Measurements from ENCODE around the gene ATXN1. TPM values are rescaled to one million over a fixed set of nuclear protein-coding genes. Genes with fewer than 3 reads are reported as not detected.

The ATXN1 gene
- polyA plus RNA-seq, 1 donor (not counting 4 experiments of a cell fraction or from before 2014, with no cell fraction given) = 9.7 TPM

- Histone ChIP-seq H3K4me2 (ENCODE audit: control insufficient read depth, extremely low read depth, insufficient read depth, low read depth, low read length) (no peak overlapping the region), H3K4me1 (ENCODE audit: control insufficient read depth, extremely low read depth, insufficient read depth, low read length) (no peaks in the 10 kb centered on the region), H3K9ac (ENCODE audit: control insufficient read depth, extremely low read depth, insufficient read depth, low read length) (no peak overlapping the region), H3K79me2 (ENCODE audit: control insufficient read depth, insufficient read depth, low read length) (no peaks in the 10 kb centered on the region), H3K9me1 (ENCODE audit: control insufficient read depth, extremely low read depth, insufficient read depth, low read length) (no peaks in the 10 kb centered on the region), H2AFZ (ENCODE audit: control insufficient read depth, low read length) (no peak overlapping the region), H3K36me3 (ENCODE audit: control insufficient read depth in 2 of 2, extremely low read depth in 1 of 2, insufficient read depth in 2 of 2, low read length in 2 of 2) (no peaks in the 10 kb centered on the region), H3K9me3 (ENCODE audit: control insufficient read depth, low read depth, low read length) (no peaks in the 10 kb centered on the region), H3K4me3 (ENCODE audit: control insufficient read depth in 2 of 3, extremely low read depth in 1 of 3, insufficient read depth in 2 of 3, low read depth in 1 of 3, low read length in 3 of 3) (no peak overlapping the region), H3K27me3 (ENCODE audit: control insufficient read depth, extremely low read depth, insufficient read depth, low read length) (no peaks in the 10 kb centered on the region), H4K20me1 (ENCODE audit: control insufficient read depth, extremely low read depth, insufficient read depth, low read length) (no peaks in the 10 kb centered on the region), H3K27ac (ENCODE audit: control insufficient read depth, insufficient read depth, low read length) (no peak overlapping the region)
- TF ChIP-seq CTCF (optimal IDR thresholded peaks at IDR 0.05 in 1 of 3, IDR thresholded peaks at IDR 0.05 in 1 of 3, conservative IDR thresholded peaks at IDR 0.05 in 1 of 3; ENCODE audit: extremely low read depth in 1 of 3, insufficient read depth in 2 of 3, low read length in 3 of 3) (no peak), EZH2 (IDR thresholded peaks at IDR 0.05; ENCODE audit: low read length) (no peak)
- FAIRE-seq (no peak), DNase-seq (ENCODE audit: low read depth, low spot score) (no peak)
- dilution Hi-C loops (cut with MboI; ENCODE audit: extremely low pct_ligation_motif_present, low sequenced_read_pairs) = no loop called here
Measured at GRCh38 chr6:16470502-16471221, 290.6 kb downstream of the ATXN1 start.

GRCh38 chr6:16468991-16469615 is 292.2 kb downstream of the ATXN1 start:
- dilution Hi-C loops (cut with MboI; ENCODE audit: extremely low pct_ligation_motif_present, low sequenced_read_pairs) = no loop called here

More at GRCh38 chr6:16468991-16469615, 292.2 kb downstream of the ATXN1 start:
- no peak for DNase-seq (ENCODE audit: low read depth, low spot score)
- no peaks in the 10 kb centered on the region for H3K9me1 ChIP-seq (ENCODE audit: control insufficient read depth, extremely low read depth, insufficient read depth, low read length)
- no peaks in the 10 kb centered on the region for H3K9me3 ChIP-seq (ENCODE audit: control insufficient read depth, low read depth, low read length)
- H4K20me1 ChIP-seq (ENCODE audit: control insufficient read depth, extremely low read depth, insufficient read depth, low read length) = no peaks in the 10 kb centered on the region
- TF ChIP-seq EZH2 (IDR thresholded peaks at IDR 0.05; ENCODE audit: low read length) (no peak), CTCF (optimal IDR thresholded peaks at IDR 0.05 in 1 of 3, IDR thresholded peaks at IDR 0.05 in 1 of 3, conservative IDR thresholded peaks at IDR 0.05 in 1 of 3; ENCODE audit: extremely low read depth in 1 of 3, insufficient read depth in 2 of 3, low read length in 3 of 3) (no peak)
- FAIRE-seq = no peak
- H3K9ac ChIP-seq (ENCODE audit: control insufficient read depth, extremely low read depth, insufficient read depth, low read length) = no peak overlapping the region
- H2AFZ ChIP-seq (ENCODE audit: control insufficient read depth, low read length) = no peak overlapping the region
- H3K79me2 ChIP-seq (ENCODE audit: control insufficient read depth, insufficient read depth, low read length) = no peaks in the 10 kb centered on the region
- no peak overlapping the region for H3K27ac ChIP-seq (ENCODE audit: control insufficient read depth, insufficient read depth, low read length)
- H3K4me3 ChIP-seq (ENCODE audit: control insufficient read depth in 2 of 3, extremely low read depth in 1 of 3, insufficient read depth in 2 of 3, low read depth in 1 of 3, low read length in 3 of 3) = no peak overlapping the region
- H3K27me3 ChIP-seq (ENCODE audit: control insufficient read depth, extremely low read depth, insufficient read depth, low read length) = no peaks in the 10 kb centered on the region
- H3K4me2 ChIP-seq (ENCODE audit: control insufficient read depth, extremely low read depth, insufficient read depth, low read depth, low read length) = no peak overlapping the region
- no peaks in the 10 kb centered on the region for H3K4me1 ChIP-seq (ENCODE audit: control insufficient read depth, extremely low read depth, insufficient read depth, low read length)
- H3K36me3 ChIP-seq (ENCODE audit: control insufficient read depth in 2 of 2, extremely low read depth in 1 of 2, insufficient read depth in 2 of 2, low read length in 2 of 2) = no peaks in the 10 kb centered on the region

All from keratinocyte (primary cell).